A673 (cell line): ENCODE data around the gene PER2.

ENCODE experiments used
- EZH2 ChIP-seq: fragments of 200-600 bp; sonication (generic); IDR thresholded peaks from 2 replicates; pipeline ENCODE4 v1.6.1; 2017; ENCODE audit warnings: borderline replicate concordance, low read depth, mild to moderate bottlenecking, mixed read lengths, antibody characterized with exemption, low read length; ENCODE audit not compliant: poor library complexity, severe bottlenecking
- TF ChIP-seq, protein P1 (sequence below): fragments of 300-800, 200-600 bp; sonication (generic); conservative IDR thresholded peaks from 2 replicates; pipeline ENCODE4 v1.5.1; 2017; ENCODE audit warnings: low read depth, mild to moderate bottlenecking, antibody characterized with exemption, low read length, moderate library complexity, mixed read lengths

DNA sequence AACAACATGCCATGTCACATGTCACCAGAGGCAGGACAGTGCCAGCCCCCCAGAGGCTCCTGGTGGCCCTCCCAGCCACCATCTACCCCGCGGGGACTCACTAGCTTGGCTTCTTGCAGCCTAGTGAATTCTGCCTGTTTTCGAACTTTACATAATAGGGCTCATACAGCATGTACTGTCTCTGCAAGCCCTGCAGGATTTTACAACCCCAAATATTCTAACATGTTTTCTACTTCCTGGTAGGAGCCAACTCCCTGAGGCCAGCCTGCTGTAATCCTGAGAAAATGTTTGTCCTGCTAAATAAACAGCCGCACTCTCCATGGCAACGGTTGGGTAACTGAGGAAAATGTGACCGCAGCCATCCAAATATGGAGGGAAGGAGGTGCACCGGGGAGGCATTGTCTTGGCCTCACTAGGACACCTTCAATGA lies 2.7 kb downstream of the PER2 start:
- TF ChIP-seq, protein P1, sequence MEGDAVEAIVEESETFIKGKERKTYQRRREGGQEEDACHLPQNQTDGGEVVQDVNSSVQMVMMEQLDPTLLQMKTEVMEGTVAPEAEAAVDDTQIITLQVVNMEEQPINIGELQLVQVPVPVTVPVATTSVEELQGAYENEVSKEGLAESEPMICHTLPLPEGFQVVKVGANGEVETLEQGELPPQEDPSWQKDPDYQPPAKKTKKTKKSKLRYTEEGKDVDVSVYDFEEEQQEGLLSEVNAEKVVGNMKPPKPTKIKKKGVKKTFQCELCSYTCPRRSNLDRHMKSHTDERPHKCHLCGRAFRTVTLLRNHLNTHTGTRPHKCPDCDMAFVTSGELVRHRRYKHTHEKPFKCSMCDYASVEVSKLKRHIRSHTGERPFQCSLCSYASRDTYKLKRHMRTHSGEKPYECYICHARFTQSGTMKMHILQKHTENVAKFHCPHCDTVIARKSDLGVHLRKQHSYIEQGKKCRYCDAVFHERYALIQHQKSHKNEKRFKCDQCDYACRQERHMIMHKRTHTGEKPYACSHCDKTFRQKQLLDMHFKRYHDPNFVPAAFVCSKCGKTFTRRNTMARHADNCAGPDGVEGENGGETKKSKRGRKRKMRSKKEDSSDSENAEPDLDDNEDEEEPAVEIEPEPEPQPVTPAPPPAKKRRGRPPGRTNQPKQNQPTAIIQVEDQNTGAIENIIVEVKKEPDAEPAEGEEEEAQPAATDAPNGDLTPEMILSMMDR, result no peak
- TF ChIP-seq EZH2, result no peak
